Umbilical cord (tissue), 2 donors: Measurements from ENCODE around the gene LHX8. TPM values are rescaled to one million over a fixed set of nuclear protein-coding genes. Genes with fewer than 3 reads are reported as not detected.
"Not testable (repeated sequence)": the region's sequence is repeated elsewhere in the genome, so short reads cannot be mapped to it uniquely, and the experiment has no call there.

Experiments
- DNase-seq: peaks from one replicate; pipeline ENCODE4 v3.0.0-alpha.2; 2015; ENCODE audit warnings: low spot score
- total RNA-seq: library from RNA; depleted of rRNA; stranded (reverse); fragments of >200 nt; gene quantifications from one replicate; pipeline ENCODE4 v1.2.3, GENCODE V29; 2014; ENCODE audit warnings: low replicate concordance; ENCODE audit not compliant: insufficient read depth

The LHX8 gene
- 1.7 TPM for total RNA-seq

DNA sequence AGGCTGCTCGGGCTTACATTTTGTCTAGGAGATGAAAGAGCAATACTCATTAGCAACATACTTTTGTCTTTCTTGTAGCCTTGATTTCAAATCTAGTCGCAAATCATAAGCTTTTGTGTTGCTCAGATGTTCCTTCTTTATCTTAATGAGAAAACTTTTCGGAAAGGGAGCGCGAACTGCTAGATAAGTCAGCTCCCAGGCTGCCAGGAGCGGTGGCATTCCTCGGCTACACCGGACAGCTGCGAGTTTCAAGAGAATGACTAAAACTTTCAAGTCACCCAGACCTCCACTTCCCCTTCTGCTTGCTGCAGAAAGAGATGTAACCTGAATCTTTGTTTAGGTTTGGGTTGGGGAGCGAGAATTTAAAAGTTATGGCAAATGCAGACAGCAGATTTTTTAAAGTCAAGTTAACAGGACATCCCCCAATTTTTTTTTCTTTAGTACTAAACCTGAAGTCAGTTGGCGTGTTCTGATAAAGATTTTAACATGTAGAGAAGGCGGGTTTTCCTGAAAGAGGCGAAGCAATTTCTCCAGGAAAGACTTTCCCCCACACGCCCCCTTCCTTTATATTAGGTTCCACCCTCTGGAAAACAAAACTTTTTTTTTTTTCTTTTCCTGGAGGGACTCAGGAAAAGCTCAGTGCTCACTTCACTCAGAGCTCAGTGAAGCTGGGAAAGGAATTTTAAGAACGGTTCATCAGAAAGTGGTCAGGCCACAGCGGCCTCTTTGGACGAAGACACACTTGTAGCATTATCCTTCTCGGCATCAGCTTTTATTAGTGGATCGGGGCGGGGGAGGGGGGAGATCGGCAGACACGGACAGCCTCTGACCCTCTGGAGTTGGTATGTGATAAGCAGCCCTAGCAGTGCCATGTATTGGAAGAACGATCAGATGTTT is at the start of gene LHX8:
LHX8 (plus strand) TSS at position 639 of the 897 bp plus-strand sequence. CDS start 2,227 bp downstream, outside the sequence.
- peak; percentile 11 for DNase-seq

- no peak for DNase-seq
Observed at GRCh38 chr1:75085931-75086330, 48.3 kb upstream of the LHX8 start.

DNA sequence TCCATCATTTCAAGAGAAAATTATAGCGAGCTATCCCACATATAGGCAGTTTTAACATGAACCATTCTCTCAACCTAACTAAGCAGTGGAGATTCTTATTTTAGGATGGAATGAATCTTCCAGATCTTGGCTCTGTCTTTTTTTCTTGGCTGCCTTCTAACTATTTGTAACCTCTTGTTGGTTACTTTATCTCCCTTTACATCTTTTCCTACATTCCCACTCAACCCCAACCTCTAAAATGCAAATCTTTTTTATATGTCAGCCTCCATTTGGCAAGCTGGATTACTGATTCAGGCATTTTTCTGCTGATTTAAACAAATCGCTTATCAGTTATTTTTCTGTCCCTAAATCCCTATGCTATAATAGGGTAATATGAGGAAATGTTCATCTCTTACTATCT is 46.9 kb upstream of the LHX8 start:
- no peak for DNase-seq

- no peak for DNase-seq
Observed at GRCh38 chr1:75092141-75092540, 42.0 kb upstream of the LHX8 start.

GRCh38 chr1:75097654-75098053 is 36.5 kb upstream of the LHX8 start:
- DNase-seq: peak; percentile 72

DNA sequence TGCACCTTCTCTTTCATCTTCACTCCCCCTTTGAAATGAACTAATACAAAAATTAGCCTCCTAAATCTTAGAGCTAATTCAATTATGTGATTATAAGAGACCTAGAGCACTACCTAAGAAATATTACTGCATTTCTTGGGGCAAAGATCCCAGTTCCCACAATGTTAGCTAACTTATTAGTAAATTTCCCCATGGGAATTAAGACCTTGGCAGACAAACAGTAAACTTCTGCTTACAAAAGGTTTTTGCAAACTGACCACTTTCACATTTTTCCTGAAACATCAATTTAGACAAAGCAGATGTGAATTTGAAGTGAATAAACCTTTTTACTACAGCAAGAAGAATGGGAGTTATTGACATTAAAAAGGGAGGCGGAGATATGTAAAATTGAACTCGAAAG is 34.6 kb upstream of the LHX8 start:
- DNase-seq: no peak

DNA sequence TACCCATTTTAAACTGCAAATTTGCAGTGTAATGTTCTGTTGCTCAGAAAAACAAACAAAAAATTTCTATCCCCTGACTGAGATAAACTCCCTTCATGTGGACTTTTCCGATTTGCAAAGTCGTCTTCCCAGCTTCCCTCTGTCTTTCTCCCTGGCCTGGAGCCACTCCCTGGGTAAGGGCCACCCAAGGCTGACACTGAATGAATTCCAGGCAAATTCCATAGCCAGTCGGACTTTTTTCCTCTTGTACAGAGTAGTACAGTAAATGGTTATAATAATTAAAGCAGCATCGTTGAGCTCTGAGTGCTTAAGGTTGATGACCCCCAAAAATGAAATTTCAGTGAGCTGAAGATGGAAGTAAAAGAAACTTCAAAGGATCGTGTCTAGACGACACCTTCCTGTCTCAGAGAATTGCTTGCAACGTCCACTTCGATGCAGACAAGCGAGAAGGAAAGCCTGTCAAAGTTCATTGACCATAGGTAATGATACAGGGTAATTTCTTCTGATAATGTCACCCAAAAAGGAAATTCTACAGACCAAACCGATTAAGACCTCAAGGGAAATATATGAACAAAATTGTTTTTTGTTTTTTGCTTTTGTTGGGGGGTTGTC is 33.6 kb upstream of the LHX8 start:
- DNase-seq: no peak

GRCh38 chr1:75112362-75112951 is 21.7 kb upstream of the LHX8 start:
- DNase-seq: not testable (repeated sequence)

DNA sequence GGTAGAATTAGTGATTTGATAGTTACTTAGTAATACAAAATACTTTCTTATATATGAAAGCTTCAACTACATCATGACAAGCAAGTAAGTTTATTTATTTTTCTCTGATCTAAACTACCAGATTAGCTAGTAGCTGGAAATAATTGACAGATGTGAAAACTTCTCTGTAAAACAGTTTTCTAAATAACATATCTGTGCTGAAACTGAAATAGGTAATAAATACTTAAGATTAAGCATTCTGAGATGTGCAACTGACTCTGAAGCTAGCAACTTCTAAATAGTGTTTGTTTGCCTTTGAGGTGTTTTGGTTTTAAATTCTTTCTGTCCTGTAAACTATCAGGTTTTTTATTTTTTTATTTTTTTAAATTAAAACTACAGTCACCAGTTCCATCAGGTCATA is 18.5 kb upstream of the LHX8 start:
- no peak for DNase-seq

GRCh38 chr1:75123756-75124155 is 10.4 kb upstream of the LHX8 start:
- DNase-seq: no peak

DNA sequence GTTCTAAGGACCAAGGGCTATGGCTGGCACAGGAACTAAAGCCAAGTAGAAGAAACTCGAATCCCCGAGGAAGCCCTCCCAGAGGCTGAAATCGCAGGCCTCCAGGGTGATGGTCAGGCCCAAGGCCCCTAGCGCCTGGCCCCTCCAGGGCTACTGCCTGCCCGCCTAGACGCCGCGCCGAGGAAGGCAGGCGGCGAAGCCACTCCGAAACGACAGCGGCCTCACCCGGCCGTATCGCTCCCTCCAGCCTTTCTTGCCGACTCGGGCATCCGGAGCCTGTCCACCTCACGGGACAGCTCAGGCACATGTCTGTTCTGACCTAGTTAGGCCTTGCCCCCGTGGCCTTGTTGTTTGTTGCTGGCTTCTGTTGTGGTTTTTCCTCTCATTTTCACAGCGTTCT is 9.7 kb upstream of the LHX8 start:
- no peak for DNase-seq

DNA sequence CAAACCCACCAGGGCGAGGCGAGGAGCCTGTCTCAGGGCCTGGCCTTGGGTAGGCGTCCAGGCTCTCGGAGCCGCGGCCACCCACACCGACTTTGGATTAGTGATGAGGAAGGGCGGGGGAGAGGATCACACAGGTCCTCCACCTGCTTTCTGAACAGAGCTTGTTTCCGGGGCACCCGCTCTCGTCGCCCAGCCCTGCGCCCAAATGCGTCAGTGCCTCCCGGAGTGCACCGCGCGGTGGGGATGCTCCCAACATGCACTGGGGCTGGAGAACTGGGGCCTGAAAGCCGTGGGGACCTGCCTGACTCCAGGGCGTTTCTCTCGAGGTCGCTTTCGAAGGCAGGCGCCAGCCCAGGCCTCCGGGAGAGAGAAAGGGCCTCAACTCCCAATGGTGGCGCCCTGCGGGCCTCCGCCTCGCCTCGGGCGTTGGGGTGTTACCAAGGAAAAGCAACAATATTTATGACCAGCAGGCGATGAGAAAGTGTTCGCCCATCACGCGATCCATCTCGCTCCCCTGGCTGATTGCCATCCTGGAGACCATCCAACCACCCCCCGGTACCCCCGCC is 8.9 kb upstream of the LHX8 start:
- DNase-seq: no peak

GRCh38 chr1:75126611-75127101 is 7.5 kb upstream of the LHX8 start:
- no peak for DNase-seq

DNA sequence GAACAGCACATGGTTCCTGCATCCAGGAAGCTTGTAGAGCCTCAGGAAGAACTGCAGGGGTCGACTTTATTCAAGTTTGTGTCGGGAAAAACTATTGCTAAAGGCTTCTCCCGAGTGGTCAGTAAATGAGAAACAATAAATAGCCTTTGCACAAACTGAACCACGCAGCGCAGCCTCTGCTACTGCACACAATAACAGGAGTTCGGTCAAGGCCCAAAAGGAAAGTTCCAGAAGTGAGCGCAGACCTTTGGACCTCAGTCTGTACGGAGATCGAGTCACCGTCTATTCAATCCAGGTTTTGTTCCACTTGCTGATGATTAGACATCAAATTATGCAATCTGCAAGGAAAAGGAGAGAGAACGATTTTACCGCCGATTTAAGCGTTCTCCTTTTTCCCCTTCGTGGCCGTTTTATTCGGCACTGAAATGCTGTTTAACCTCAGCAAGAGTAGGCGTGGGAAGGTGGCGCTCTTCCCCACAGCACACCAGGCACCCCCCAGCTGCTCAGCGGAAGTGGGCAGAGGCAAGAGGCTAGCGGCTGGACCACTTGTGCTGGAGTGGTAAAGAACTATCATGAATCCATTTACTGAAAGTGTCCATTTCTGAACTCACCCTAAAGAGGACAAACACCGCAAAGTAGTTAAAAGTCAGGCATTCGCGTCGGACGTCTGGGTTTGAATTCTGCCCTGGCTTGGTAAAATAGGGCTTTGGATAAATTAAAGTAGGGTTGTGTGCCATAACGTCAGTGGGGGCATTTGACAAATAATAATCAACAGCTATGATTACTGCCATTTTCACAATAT is 6.1 kb upstream of the LHX8 start:
- DNase-seq: no peak

DNA sequence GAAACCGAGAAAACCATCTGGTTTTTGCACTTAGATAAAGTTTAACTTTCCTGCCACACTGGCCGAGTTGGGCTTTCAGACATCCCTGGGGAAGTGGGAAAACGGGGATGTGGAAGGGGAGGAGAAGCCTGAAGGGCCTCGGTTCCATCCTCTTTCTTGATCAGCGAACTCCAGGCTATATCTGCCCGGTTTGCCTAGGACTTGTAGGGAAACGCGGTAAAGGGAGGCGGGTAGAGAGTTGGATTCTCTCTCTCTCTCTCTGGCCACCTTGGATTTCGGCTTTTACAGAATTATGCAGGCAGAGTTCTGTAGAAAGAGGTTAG is 4.6 kb upstream of the LHX8 start:
- DNase-seq: no peak

DNA sequence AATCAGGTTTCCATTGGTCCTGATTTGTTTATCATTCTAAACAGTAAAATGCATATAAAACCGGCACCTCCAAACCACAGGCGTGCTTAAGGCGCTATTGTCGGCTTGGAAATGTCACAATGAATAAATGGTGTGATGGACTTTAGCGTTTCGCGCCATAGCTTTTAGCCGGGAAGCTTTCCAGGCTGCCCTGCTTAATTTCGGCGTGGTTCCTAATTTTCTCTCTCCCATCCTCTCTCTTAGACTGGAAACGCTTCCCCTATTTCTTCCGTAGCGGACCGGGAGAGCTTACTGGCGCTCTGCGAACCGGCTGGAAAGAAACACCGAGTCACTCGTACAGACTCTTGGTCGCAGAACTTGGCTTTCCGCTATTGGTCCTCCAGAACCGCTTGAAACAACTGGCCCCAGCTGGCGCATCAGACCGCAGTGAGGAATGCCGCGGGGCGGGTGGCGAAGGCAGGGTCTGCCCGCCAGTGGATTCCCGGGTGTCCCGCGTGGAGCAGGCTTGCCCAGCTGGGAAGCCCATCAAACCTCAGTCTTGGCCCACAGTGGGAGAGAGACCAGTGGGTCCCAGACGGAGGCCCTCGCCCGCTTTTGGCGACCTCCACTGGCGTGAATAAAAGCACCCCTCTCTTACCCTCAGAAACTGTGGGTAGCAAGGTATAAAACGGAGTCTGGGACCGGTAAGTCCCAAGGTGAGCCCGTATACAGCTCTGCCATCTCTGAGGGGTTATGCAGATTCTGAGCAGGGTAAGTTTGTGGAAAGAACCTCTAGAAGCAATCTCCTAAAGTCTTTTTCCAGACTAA is 4.0 kb upstream of the LHX8 start:
- no peak for DNase-seq

GRCh38 chr1:75130865-75131564 is 3.2 kb upstream of the LHX8 start:
- no peak for DNase-seq

DNA sequence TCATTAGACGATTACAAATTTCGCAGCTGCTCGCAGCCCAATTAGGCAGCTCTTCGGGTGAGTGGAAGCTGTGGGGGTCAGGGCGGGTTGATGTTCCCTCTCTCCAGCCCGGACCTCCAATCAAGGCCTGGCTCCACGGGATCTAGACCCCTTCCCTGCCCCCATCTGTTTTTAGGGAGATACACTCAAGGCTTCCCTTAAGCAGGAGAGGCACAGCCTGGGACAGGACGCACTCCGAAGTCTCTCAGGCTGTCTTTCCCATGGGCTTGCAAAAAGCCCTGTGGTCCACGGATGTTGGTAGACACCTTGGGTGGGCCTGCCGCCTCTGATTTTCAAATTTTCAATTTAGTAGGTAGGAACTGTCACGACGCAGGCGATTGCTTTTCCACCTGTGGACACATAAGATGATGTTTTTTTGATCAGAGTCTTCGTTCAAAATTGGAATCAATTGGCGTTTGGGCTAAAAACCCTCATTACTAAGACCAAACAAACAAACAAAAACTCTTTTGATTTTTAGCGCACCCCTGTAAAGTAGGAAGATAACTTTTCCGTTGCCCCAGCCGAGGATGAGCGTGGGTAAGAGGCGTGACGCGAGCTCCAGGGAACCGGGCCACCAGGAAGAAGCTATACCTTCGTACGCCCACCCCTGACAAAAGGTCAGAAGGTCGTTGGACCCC is 2.5 kb upstream of the LHX8 start:
- DNase-seq: no peak

DNA sequence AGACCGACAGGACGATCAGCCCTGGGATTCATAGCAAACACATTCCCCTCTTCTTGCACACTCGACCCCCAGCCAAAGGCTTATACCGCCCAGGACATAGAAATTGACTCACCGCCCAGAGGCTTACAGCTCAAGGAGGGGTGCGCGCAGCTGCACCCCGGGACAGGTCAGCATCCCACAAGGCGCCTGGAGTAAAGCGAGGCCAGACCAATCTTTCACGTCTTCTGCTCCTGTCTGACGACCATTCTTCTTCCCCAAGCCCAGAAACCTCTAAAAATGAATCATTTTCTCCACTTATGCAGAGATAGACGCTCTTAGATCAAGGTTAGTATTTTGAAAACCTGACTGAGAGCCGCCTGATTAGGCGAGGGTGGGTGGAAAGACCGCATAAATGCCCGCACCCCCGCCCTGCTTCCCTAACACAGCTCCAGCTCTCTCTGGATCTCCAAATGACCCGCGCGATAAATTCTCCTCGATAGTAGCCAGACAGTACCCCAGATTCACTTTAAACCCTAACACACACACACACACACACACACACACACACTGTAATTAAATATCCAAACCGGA is 1.9 kb upstream of the LHX8 start:
- no peak for DNase-seq
